GM18909 (cell line): ENCODE data around the gene LRRC8C.

Experiments
- ATAC-seq: cut with Tn5 transposase; IDR thresholded peaks from one replicate; pipeline ENCODE4 v1.9.1; 2021; ENCODE audit warnings: mild to moderate bottlenecking; ENCODE audit not compliant: unreplicated experiment, poor library complexity

LRRC8C gene

DNA sequence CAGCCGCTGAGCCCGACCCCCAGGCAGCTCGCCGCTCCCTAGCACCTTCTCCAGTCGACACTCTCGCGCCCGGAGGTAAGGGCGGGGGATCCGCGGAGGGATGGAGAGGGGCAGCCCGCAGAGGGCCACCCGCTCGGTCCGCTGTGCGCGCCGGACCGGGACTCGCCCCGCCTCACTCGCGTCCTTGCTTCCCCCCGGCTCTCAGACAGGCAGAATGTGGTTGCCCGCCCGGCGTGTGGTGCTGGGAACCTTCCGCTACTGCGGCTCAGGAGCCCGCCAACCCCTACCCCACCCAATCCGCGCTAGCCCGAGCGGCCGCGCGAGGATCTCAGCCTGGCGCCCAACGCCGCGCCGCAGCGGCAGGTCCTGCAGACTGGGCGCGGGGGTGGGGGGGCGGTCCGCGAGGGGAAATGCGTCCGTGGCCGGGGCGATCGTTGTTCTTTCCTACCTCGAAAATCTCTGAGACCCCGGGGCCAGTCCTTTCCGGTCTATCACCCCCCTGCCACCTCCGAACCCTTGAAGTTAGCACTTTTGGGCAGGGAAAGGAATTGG, 404 bp downstream of the LRRC8C start:
- peak; percentile 50 for ATAC-seq

DNA sequence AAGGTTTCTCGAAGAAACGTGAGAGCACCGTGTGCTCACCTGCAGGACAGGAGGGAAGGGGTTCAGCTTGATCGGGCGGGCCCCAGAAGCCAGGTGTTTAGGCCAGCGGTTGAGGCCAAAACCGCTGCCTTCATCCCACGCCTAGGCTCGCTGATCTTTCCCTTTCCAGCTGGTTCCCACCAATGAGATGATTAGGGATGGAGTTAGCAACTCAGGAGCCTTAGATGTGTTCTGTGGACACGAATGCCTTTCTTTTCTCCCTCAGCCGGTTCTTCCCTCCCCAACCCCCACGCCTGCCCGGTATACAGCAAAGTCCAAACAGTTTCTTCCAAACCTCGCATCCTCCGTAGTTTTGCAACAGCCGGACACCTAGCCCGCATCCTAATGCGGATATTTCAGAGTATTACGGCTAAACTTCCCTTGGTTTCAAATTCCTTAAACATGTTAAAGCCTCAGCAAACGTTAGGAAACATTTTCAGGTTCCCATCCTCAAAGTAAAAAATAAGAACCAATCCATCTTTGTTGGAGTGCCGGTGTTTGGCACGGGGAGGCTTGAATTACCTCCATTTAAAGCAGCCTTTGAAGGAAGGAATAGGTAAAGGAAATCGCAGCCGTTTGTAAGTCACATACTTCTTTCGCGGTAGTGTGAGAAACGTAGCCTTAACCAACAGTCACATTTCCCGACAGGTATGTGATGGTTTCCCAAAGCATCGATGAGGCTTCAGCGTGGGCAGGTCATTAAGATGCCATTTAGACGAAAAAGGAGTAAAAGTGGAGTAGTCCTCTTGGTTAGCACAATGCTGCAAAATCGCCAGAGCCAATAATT, 1.1 kb downstream of the LRRC8C start:
- peak; percentile 5 for ATAC-seq

DNA sequence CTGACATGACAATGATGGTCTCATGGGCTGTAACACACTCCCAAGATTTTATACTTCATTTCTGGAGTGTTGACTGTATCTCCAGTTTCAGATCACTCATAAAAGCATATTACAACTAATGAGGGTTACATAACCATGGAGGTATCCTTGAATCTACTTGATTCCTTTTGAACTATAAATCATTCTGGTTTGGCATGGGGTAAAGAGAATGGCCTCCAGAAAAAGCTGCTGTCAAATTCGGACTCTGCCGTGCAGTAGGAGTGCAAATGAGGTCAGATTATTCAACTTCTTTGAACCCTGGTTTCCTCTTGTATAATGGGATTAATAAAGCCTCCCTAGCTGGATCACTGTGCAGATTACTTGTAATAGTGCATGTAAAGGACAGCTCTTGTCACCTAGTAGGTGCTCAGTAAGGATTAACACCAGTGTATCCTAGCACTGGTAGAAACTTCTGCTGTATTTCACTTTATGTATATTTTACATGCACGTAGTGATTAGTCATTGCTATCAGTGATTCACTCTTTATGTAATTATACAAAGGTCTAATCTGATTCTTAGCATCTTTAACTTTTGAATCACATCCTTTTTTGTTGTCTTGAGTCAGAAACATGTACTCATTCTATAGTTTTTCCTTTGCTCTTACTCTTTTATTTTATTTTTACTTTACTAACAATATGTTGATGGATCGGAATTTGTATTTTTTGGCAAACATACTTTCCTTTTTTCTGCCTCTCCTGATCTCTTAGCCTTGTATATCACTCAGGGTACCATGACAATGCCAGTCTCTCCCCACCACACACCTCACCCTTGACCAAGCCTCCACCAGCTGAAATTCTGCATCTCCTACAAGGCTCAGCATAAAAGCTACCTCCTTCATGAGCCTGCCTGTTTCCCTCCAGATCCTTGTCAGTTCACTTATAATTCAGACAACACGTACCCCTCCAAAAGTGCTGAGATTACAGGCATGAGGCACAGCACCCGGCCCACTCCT, 3.2 kb downstream of the LRRC8C start:
- ATAC-seq: no peak

DNA sequence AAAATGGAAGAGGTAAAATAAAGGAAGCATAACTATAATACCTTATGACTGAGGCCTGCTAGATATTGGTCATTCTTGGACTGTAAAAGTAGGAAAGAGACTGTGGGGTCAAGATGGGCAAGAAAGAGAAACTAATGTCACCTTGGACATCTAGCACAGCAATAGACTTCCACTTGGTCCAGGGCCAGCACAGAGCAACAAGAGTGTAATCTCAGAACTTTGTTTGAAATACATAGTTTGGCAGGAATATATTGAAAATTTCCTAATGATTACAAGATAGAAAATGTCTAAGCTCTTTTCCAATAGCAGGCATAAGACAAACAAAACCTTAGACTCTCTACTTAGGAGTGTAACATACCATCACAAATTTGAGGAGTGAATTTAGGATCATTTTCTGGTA, 4.6 kb downstream of the LRRC8C start:
- no peak for ATAC-seq

DNA sequence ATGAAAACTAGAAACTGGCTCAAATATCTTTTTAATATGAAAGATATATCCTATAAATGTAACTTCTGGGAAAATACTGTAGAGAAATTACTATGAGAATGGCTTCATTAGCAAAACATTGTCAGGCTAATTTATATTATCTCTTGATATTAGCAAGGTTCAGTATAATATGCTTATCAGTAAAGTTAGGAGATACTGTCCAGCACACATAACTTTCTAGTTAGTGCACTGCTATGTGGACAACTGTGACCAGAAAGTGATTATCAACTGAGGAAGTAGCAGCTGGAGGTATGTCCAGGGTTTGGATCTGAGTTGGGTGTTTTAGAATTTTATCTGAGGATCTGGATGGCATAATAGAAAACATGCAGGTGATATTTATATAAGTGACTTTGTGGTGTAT, 7.5 kb downstream of the LRRC8C start:
- no peak for ATAC-seq

DNA sequence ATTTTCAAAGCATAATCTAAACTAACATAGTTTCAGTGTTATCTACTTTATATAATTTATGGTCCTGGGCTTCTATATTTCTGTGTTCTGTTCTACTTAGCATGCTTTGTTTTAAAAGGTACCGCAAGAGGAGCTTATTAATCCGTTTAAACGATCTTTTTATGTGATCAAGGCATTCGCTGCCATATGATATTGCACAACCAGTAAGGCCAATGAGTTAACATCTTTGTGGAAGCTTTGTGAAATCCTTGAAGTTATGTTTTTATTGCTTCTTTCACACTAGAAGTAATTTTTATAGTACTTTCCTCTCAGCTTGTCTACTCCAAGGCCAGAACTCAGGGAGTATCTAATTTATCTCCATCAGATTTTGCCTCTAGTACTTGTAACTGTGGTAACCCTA, 8.9 kb downstream of the LRRC8C start:
- ATAC-seq: no peak

DNA sequence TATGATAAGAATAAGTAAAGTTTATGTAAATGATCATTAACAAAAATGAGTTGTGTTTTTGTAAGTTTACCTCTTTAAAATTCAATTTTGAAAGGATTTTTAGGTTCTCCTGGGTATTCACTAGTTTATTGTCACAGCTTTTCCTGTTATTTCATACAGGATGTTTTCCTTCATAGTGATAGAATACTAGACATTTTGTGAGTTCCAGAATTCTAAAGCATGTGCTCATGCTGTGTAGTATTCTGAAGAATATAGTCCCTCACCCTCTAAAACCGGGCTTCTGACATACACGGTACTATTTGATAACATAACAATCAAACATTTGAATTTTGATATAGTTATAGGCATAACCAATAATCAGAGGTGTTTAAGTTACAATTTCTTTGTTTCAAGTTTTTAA, 10.7 kb downstream of the LRRC8C start:
- no peak for ATAC-seq

DNA sequence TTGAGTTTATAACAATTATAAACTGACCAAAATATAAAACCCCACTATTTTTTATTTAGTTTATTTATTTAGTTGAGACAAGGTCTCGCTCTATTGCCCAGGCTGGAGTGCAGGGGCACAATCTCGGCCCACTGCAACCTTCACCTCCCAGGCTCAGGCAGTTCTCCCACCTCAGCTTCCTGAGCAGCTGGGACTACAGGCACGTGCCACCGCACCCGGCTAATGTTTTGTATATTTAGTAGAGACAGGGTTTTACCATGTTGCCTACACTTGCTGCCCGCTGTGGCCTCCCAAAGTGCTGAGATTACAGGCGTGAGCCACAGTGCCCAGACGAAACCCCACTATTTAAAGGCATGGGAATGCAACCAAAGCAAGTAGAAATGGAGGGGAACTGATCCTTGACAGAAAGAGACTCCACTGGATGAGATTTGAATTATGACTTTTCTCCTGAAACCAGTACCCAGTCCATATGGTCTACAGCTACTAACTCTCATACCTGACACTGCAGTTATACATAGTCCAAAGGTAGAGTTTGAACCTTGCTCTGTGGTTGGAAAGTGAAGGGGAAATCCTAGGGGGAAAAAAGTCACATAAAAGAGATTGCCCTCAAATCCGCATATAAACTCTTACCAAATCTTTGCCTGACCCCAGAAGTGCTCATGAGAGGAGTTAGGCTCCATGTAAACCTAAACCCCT, 11.3 kb downstream of the LRRC8C start:
- no peak for ATAC-seq

DNA sequence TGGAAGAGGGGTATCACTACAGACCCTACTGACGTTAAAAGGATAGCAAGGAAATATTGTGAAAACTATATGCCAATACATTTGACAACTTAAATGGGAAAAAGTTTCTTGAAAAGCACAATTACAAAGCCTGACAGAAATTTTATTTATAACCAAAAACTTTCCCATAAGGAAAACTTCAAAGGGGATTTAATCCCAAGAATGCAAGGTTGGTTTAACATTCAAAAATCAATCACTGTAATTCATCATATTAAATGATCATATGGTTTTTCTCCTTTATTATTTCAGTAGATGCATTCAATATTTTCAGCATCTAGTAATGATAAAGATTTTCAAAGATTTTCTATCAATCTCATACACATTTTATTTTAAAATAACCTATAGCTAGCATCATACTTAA, 13.3 kb downstream of the LRRC8C start:
- ATAC-seq: no peak

DNA sequence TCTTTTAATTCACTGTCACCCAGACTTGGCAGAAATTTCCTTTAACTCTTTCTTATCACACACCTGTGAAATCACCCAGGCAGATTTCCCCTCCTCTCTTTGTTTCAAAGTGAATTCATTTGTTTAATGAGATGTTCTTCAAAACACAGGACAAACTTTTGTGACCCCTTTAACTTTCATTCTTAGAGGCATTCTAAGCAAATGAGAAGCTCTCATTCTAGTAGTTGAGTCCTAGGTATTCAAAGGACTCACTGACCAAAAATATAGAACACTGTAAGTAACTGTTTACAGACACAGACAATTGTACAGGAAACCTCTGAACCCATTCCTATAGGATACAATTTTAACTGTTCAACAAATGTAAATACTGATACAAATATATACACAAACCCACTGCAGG, 16.9 kb downstream of the LRRC8C start:
- no peak for ATAC-seq

DNA sequence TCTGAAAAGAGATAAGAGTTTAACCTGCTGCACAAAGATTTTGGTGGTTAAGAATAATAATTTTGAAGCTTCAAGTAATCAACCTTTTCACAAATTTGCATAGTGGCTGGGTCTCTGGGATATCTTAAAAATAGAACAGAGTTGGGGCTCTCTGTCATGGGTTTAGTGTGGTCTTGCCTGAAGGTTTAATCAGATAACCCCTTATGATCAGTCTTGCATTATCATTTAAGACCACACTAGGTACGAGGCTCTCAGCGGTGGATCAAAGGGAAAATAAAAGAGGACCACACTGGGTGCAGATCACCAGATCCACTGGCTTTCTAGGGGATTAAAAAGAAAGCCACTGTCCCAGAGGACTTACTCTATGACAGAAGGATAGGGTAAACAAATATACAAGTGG, 19.5 kb downstream of the LRRC8C start:
- no peak for ATAC-seq

DNA sequence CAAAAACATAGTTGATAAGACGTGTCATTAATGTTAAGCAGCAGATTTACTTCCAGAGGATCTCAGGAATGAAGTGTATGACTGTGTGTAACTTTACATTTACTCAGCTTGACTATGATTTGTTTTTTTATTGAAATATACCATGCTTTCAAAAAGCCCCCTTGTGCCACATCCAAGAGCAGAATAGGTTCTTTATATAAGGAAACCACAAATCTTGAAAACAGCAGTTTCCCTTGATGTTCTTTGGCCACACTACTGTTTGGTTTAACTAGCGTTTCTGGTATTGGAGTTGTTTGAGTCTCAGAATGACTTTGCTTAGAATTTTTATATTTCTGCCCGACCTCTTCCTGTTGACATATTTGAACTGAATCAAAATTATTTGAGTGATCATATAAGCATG, 25.0 kb downstream of the LRRC8C start:
- peak; percentile 62 for ATAC-seq

DNA sequence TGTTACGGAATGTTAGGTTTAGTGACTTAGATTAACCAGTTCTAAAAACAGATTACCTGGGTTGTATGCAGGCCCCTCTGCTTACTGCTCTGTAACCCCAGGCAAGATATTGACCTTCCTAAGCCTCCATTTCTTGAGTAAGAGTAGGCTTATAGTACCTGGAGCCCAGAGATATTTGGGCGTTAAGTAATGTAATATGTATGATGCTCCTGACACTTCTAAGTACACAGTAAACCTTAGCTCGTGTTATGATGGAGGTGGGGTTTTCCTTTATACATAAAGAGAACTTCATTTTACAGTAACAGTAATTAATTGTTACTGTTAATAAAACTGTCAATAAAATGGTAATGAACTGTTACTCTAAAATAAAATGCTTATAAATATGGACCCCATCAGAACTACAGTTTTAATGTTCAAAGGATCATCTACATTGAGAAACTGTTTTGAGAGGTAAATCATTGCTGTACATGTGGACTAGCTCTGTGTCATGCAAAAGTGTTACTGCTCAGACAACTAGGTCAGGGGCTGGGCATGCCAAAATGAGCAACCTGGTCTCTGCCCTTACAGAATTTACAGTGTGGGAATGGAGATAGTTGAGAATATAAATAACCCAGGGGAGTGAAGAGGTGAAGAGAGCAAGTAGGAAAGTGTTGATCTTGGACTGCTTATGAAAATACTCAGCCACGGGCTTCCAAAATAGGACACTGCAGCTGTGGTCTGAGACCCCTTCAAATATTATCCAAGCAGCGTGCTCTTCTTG, 26.6 kb downstream of the LRRC8C start:
- ATAC-seq: no peak

DNA sequence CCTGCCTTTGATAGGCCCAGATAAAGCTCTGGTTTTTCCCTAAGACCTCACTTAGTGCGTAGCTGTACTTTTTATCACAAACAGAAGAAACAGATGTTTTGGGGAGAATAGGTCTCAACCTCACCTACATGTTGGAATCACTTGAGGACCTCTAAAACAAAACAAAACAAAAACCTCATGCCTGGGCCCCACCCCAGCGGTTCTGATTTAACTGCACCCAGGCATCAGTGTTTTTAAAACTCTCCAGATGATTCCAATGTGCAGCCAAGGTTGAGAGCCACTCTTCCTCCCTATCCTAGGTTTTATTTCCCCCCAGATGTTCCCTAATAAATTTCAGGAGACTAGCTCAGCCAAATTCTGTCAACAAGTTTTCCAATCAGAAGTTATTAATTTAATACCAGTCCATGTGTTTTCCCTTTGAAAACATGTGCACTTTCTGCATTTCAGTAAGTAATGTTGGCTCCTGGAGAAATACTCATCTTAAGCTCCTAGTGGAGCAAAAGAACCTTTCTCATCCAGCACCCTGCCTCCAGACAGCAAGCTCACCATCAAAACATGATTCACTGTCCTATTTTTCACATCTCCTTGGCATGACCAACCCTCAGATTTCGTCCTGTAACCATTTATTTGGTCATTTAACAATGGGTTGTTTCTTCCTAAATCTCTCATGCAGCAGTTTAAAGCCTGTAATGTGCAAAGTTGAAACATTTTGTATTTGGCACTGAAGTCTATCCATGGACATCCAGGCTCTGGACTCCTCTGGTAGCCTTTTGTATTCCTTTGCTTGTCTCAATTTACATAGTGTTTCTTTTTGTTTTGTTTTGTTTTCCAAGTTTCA, 27.5 kb downstream of the LRRC8C start:
- ATAC-seq: no peak

DNA sequence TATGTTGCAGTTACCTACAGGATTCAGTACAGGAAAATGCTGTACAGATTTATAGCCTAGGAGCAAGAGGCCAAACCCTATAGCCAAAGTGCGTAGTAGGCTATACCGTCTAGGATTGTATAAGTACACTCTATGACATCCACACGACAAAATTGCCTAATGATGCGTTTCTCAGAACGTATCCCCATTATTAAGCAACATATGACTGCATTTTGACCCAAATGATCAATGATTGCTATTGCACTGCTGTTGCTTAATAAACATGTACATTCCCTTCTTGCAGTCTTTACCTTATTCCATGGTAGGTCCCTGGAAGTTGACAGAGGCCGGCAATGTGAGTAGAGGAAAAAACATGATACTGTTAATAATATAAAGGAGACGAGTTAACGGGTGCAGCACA, 33.0 kb downstream of the LRRC8C start:
- ATAC-seq: no peak

DNA sequence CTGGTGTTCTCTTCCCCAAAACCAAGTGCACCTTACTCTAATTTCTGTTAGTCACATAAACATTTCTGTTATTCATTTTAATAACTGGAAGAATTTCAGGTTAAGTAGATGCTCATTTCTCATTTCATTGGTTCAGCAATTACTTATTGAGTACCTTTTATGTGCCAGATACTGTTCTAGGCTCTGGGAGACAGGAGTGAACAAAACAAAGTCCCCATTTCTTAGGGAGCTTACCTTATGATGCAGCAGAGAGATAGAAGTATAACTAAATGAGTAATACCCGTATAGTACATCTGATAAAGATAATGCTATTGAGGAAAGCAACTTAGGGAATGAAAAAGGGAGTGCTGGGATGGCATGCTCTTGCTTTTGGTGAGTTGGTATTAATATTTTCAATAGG, 33.7 kb downstream of the LRRC8C start:
- ATAC-seq: no peak

DNA sequence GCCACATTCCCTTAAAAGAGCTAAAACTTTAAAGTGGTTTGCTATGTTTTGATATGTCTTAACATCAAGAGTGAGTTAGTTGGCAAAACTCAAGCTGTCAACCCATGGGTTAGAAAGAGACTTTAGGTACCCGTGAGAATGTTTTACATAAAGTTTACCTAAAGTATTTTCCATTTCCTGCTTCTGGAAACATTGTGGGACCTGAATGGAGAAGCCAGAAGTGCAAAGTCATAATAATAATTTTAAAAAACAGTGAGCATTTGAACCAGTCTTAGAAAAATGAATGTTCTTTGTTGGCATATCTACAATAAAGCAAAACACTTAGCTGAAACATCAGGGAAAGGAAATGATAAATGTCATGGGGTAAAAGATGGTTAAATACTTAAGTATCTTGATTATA, 34.8 kb downstream of the LRRC8C start:
- ATAC-seq: no peak

DNA sequence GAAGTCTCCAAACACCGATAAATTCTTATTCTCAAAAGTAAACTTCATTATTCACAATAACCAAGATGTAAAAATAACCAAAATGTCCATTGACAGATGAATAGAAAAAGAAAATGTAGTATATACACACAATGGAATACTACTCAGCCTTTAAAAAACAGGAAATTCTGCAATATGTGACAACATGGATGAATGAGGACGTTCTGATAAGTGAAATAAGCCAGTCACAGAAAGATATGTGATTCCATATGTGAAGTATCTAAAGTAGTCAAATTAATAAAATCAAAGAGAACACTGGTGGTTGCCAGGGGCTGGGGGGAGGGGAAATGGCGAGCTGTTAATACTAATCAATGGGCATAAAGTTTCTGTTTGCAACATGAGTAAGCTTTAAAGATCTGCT, 36.0 kb downstream of the LRRC8C start:
- ATAC-seq: no peak

DNA sequence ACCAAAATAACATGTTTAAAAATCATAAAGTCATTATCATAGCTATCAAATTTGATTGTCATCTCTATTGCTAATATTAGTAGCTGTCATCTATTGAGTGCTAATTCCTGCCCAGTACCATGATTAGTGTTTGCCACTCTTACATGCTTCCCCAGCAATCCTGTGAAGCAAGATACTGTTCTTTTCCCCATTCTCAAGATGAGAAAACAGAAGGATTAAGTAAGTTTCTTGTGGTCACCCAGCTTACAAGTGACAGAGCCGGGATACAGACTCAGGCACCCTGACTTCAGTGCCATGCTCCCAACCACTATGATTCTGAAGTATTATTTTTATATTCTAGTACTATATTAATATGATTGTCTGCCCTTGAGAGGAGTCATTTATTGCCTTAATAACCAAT, 36.5 kb downstream of the LRRC8C start:
- ATAC-seq: no peak
